ENCODE data around the gene TTC21A.

- TF ChIP-seq POLR2A (IDR thresholded peaks at IDR 0.05) (peak in 1 of 4 donors; percentile 4), CTCF (IDR thresholded peaks at IDR 0.05) (no peak), POLR2AphosphoS5 (IDR thresholded peaks at IDR 0.05) (no peak), EP300 (IDR thresholded peaks at IDR 0.05) (no peak)
Observed at GRCh38 chr3:39130693-39131265, 23.3 kb downstream of the TTC21A start.
